Measurements from ENCODE around the gene ZSCAN22.
"Not testable (repeated sequence)": the region's sequence is repeated elsewhere in the genome, so short reads cannot be mapped to it uniquely, and the experiment has no call there.

Gene ZSCAN22

GRCh38 chr19:58318297-58318696, 8.5 kb upstream of the ZSCAN22 start:
- no peak for DNase-seq (ENCODE audit: low spot score)

- no peak for DNase-seq (ENCODE audit: low spot score)
Measured at GRCh38 chr19:58319241-58319640, 7.6 kb upstream of the ZSCAN22 start.

GRCh38 chr19:58325311-58326022, 1.3 kb upstream of the ZSCAN22 start:
- DNase-seq (ENCODE audit: low spot score): no peak

GRCh38 chr19:58326501-58326913, 287 bp upstream of the ZSCAN22 start:
- DNase-seq (ENCODE audit: low spot score): no peak

- no peak for DNase-seq (ENCODE audit: low spot score)
Measured at GRCh38 chr19:58328999-58329398, 2.2 kb downstream of the ZSCAN22 start.

GRCh38 chr19:58330458-58330857, 3.7 kb downstream of the ZSCAN22 start:
- DNase-seq (ENCODE audit: low spot score): peak; percentile 92

GRCh38 chr19:58332697-58333096, 5.9 kb downstream of the ZSCAN22 start:
- DNase-seq (ENCODE audit: low spot score): no peak

GRCh38 chr19:58334691-58335249, 8.0 kb downstream of the ZSCAN22 start:
- no peak for DNase-seq (ENCODE audit: low spot score)

- no peak for DNase-seq (ENCODE audit: low spot score)
Measured at GRCh38 chr19:58335630-58336029, 8.8 kb downstream of the ZSCAN22 start.

GRCh38 chr19:58336216-58336615, 9.4 kb downstream of the ZSCAN22 start:
- DNase-seq (ENCODE audit: low spot score): no peak

- DNase-seq (ENCODE audit: low spot score): no peak
Measured at GRCh38 chr19:58336820-58337219, 10.0 kb downstream of the ZSCAN22 start.

GRCh38 chr19:58338336-58338735, 11.5 kb downstream of the ZSCAN22 start:
- DNase-seq (ENCODE audit: low spot score): no peak

GRCh38 chr19:58338825-58339558, 12.2 kb downstream of the ZSCAN22 start:
- DNase-seq (ENCODE audit: low spot score): no peak

- no peak for DNase-seq (ENCODE audit: low spot score)
Measured at GRCh38 chr19:58345558-58345957, 18.8 kb downstream of the ZSCAN22 start.

GRCh38 chr19:58346961-58347929, 20.5 kb downstream of the ZSCAN22 start:
- peak; percentile 97 for DNase-seq (ENCODE audit: low spot score)

GRCh38 chr19:58348080-58348479, 21.3 kb downstream of the ZSCAN22 start:
- DNase-seq (ENCODE audit: low spot score): not testable (repeated sequence)

- DNase-seq (ENCODE audit: low spot score): no peak
Measured at GRCh38 chr19:58349590-58349989, 22.8 kb downstream of the ZSCAN22 start.

GRCh38 chr19:58350001-58350861, 23.4 kb downstream of the ZSCAN22 start:
- no peak for DNase-seq (ENCODE audit: low spot score)

GRCh38 chr19:58350871-58351557, 24.2 kb downstream of the ZSCAN22 start:
- DNase-seq (ENCODE audit: low spot score): no peak

- no peak for DNase-seq (ENCODE audit: low spot score)
Measured at GRCh38 chr19:58351558-58351878, 24.7 kb downstream of the ZSCAN22 start.

Data from AG08395 (cell line).